NB4 (cell line): ENCODE results near the gene DZIP1.

Source experiments
- DNase-seq: peaks from one replicate; pipeline ENCODE4 v3.0.0; 2010; ENCODE audit warnings: low read depth
- H3K4me3 ChIP-seq: one replicate; pipeline ENCODE4 v1.5.1; 2011; ENCODE audit warnings: mild to moderate bottlenecking, low read depth, low read length, moderate library complexity
- MAX ChIP-seq: IDR thresholded peaks from 2 replicates; pipeline ENCODE4 v1.6.1; 2011; ENCODE audit warnings: low read depth, low read length
- MYC ChIP-seq: IDR thresholded peaks from 2 replicates; pipeline ENCODE4 v1.6.1; 2011; ENCODE audit warnings: low read depth, low read length
- POLR2A ChIP-seq: IDR thresholded peaks from 2 replicates; pipeline ENCODE4 v1.6.1; 2011; ENCODE audit warnings: mild to moderate bottlenecking; ENCODE audit not compliant: insufficient read length; ENCODE audit errors: extremely low read depth
- TF ChIP-seq, protein P1 (sequence below): IDR thresholded peaks from one replicate; pipeline ENCODE4 v1.5.1; 2012; ENCODE audit warnings: low read depth, low read length

DZIP1 gene

DNA sequence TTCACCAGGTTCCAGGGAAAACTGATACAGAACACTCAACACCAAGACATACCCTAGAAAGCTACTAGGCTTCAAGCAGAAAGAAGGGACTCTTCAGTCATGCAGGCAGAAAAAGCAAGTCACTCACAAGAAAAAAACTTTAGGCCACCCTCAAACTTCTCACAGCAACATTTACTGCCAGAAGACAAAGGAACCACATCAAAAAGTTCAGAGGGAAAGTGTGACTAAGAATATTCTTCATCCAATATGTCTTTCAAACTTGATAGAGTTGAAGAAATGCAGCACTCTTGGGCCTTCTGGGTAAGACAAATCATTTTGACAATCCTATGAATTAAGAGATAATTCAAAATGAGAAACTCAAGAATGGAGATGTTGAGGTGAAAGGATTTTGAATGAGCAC lies 7.7 kb downstream of the DZIP1 start:
- TF ChIP-seq MAX (no peak), MYC (no peak), POLR2A (no peak)
- TF ChIP-seq, protein P1, sequence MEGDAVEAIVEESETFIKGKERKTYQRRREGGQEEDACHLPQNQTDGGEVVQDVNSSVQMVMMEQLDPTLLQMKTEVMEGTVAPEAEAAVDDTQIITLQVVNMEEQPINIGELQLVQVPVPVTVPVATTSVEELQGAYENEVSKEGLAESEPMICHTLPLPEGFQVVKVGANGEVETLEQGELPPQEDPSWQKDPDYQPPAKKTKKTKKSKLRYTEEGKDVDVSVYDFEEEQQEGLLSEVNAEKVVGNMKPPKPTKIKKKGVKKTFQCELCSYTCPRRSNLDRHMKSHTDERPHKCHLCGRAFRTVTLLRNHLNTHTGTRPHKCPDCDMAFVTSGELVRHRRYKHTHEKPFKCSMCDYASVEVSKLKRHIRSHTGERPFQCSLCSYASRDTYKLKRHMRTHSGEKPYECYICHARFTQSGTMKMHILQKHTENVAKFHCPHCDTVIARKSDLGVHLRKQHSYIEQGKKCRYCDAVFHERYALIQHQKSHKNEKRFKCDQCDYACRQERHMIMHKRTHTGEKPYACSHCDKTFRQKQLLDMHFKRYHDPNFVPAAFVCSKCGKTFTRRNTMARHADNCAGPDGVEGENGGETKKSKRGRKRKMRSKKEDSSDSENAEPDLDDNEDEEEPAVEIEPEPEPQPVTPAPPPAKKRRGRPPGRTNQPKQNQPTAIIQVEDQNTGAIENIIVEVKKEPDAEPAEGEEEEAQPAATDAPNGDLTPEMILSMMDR: no peak
- H3K4me3 ChIP-seq: no peak overlapping the region
- no peak for DNase-seq

- no peak for DNase-seq
- no peak overlapping the region for H3K4me3 ChIP-seq
- TF ChIP-seq POLR2A: no peak
- TF ChIP-seq, protein P1: no peak
- TF ChIP-seq MAX: no peak
- TF ChIP-seq MYC: no peak
Measured at GRCh38 chr13:95630593-95630992, 13.9 kb downstream of the DZIP1 start.

DNA sequence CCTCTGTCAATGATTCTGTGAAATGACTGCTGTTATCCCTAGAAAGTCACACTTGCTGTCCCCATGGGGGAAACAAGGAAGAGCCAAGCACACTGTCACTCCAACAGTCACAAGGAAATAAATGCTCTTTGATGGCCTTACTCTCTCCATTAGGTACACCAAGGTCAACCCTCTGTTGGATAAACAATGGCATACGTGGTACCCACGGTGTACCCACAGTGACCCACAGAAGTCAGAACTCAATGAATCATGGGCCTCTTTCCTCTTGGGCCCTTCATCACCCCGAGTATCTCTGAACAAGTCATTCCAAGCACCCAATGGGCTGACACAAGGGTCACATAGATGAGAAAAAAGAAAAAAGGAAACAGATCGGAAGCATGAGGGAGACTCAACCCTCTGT lies 15.4 kb downstream of the DZIP1 start:
- TF ChIP-seq, protein P1: no peak
- TF ChIP-seq MAX (no peak), MYC (no peak), POLR2A (no peak)
- no peak overlapping the region for H3K4me3 ChIP-seq
- no peak for DNase-seq

DNA sequence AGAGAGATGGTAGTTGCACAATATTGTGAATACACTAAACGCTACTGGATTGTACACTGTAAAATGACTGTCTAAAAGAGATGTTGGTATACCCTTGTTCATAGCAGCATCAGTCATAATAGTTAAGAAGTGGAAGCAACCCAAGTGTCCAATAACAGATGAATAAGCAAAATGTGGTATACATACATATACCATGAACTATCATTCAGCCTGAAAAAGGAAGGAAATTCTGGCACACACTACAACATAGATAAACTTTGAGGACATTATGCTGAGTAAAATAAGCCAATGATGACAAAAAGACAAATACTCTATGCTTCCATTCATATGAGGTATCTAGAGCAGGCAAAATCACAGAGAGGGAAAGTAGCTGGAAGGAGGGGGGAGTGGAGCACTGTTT lies 16.0 kb downstream of the DZIP1 start:
- no peak for DNase-seq
- no peak overlapping the region for H3K4me3 ChIP-seq
- no peak for TF ChIP-seq MYC
- TF ChIP-seq POLR2A: no peak
- TF ChIP-seq MAX: no peak
- TF ChIP-seq, protein P1: no peak

DNA sequence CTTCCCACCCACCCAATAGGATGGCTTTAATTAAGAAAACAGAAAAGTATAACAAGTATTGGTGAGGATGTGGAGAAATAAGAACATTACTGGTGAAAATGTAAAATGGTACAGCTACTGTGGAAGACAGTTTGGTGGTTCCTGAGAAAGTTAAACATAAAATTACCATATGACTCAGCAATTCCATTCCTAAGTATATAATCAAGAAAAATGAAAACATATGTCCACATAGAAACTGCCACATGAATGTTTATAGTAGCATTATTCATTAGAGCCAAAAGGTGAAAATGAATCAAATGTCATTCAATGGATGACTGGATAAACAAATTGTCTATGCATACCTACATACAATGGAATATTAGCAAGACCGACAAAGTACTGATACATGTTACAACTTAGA lies 16.9 kb downstream of the DZIP1 start:
- H3K4me3 ChIP-seq: no peak overlapping the region
- TF ChIP-seq POLR2A (no peak), MYC (no peak)
- DNase-seq: no peak

GRCh38 chr13:95626768-95627167 lies 17.7 kb downstream of the DZIP1 start:
- no peak overlapping the region for H3K4me3 ChIP-seq
- DNase-seq: no peak
- TF ChIP-seq, protein P1: no peak
